Loucy (cell line): ENCODE measurements around the gene TIE1.

Source experiments
- CTCF ChIP-seq: fragments of 200-600 bp; sonication (generic); conservative IDR thresholded peaks from 2 replicates; pipeline ENCODE4 v1.5.1; 2014; ENCODE audit warnings: mild to moderate bottlenecking, antibody characterized with exemption, low read length
- EZH2phosphoT487 ChIP-seq: fragments of 200-600 bp; IDR thresholded peaks from 2 replicates; pipeline ENCODE4 v1.6.1; 2018; ENCODE audit warnings: antibody characterized with exemption, mild to moderate bottlenecking, moderate library complexity, borderline replicate concordance

DNA sequence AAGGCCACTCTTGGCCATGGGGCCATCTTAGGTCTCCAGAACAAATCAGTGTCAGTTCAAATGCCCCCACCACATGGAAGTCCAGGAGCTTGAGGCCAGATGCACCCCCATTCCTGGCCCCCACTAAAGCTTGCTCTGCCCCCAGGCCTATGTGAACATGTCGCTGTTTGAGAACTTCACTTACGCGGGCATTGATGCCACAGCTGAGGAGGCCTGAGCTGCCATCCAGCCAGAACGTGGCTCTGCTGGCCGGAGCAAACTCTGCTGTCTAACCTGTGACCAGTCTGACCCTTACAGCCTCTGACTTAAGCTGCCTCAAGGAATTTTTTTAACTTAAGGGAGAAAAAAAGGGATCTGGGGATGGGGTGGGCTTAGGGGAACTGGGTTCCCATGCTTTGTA lies 21.7 kb downstream of the TIE1 start:
- TF ChIP-seq CTCF (no peak), EZH2phosphoT487 (no peak)
